SK-N-SH (cell line): Measurements from ENCODE around the gene CELF4. TPM values are rescaled to one million over a fixed set of nuclear protein-coding genes. Genes with fewer than 3 reads are reported as not detected.

Experiments
- CTCF ChIA-PET: fragments of 300-600, 350-600 bp; formaldehyde crosslinking; extraction: SDS; loops from one replicate; lab custom pipeline; 2021; lab: Yijun Ruan, JAX
- POLR2A ChIA-PET: fragments of 350-600 bp; sonication (Branson Sonifier 250); formaldehyde crosslinking; extraction: SDS; loops from one replicate; lab custom pipeline; 2020; ENCODE audit warnings: antibody characterized with exemption, inconsistent platforms; lab: Yijun Ruan, JAX
- DNase-seq: peaks from one replicate; pipeline ENCODE4 v3.0.0; 2012
- H2AFZ ChIP-seq: fragments of 200-600 bp; sonication (generic); 2 replicates; pipeline ENCODE4 v1.8.1; 2016; ENCODE audit warnings: antibody characterized with exemption, mild to moderate bottlenecking, low read depth
- H3F3A ChIP-seq: fragments of 200-600 bp; sonication (generic); replicated peaks from 2 replicates; pipeline ENCODE3; 2016; ENCODE audit warnings: antibody characterized with exemption, mild to moderate bottlenecking; ENCODE audit not compliant: insufficient read depth
- H3K27ac ChIP-seq, 2 experiments: fragments of 200-500 bp in 1 of 2; fragments of 200-600 bp in 1 of 2; sonication (Bioruptor generic) in 1 of 2; sonication (generic), shearing (Covaris generic) in 1 of 2; 2 replicates each; pipeline versions ENCODE4 v1.5.1 to v1.6.1; 2014 to 2016; ENCODE audit warnings: low read depth in 2 of 2, inconsistent platforms in 1 of 2, low read length in 1 of 2, mild to moderate bottlenecking in 1 of 2, mixed read lengths in 1 of 2
- H3K27me3 ChIP-seq: fragments of 200-600 bp; sonication (generic), shearing (Covaris generic); 2 replicates; pipeline ENCODE4 v1.6.1; 2016; ENCODE audit warnings: mixed run types; ENCODE audit not compliant: insufficient read depth
- H3K36me3 ChIP-seq, 2 experiments: fragments of 200-500 bp in 1 of 2; fragments of 200-600 bp in 1 of 2; sonication (Bioruptor generic) in 1 of 2; sonication (generic) in 1 of 2; replicated peaks in 1 of 2; 2 replicates each; pipeline versions ENCODE3 to v1.5.1; 2014 to 2016; ENCODE audit warnings: low read length in 1 of 2, mild to moderate bottlenecking in 1 of 2; ENCODE audit not compliant: insufficient read depth in 2 of 2, control insufficient read depth in 1 of 2
- H3K4me1 ChIP-seq, 2 experiments: fragments of 200-500 bp in 1 of 2; fragments of 200-600 bp in 1 of 2; sonication (Bioruptor generic) in 1 of 2; sonication (generic), shearing (Covaris generic) in 1 of 2; 2 replicates each; pipeline versions ENCODE4 v1.5.1 to v1.6.1; 2014 to 2016; ENCODE audit warnings: low read depth in 1 of 2, low read length in 1 of 2, mixed run types in 1 of 2; ENCODE audit not compliant: insufficient read depth in 2 of 2, control insufficient read depth in 1 of 2
- H3K4me2 ChIP-seq: fragments of 200-600 bp; sonication (generic), shearing (Covaris generic); 2 replicates; pipeline ENCODE4 v1.6.1; 2017; ENCODE audit warnings: mixed run types
- H3K4me3 ChIP-seq, 2 experiments: fragments of 200-500 bp in 1 of 2; fragments of 200-600 bp in 1 of 2; sonication (Bioruptor generic) in 1 of 2; sonication (generic), shearing (Covaris generic) in 1 of 2; 2 replicates each; pipeline versions ENCODE4 v1.5.1 to v1.8.1; 2014 to 2016; ENCODE audit warnings: low read depth in 2 of 2, inconsistent platforms in 1 of 2, low read length in 1 of 2, mild to moderate bottlenecking in 1 of 2, mixed read lengths in 1 of 2, moderate library complexity in 1 of 2
- H3K79me2 ChIP-seq: fragments of 200-600 bp; sonication (generic); 2 replicates; pipeline ENCODE4 v1.8.1; 2017; ENCODE audit warnings: mild to moderate bottlenecking; ENCODE audit not compliant: insufficient read depth
- H3K9ac ChIP-seq: fragments of 200-600 bp; sonication (generic); 2 replicates; pipeline ENCODE4 v1.6.1; 2017; ENCODE audit warnings: mixed run types
- H3K9me2 ChIP-seq: fragments of 200-600 bp; sonication (generic); 2 replicates; pipeline ENCODE4 v1.6.1; 2017; ENCODE audit warnings: mixed run types
- H3K9me3 ChIP-seq: fragments of 200-600 bp; sonication (generic); 2 replicates; pipeline ENCODE4 v1.6.1; 2017; ENCODE audit warnings: mixed run types, mild to moderate bottlenecking, moderate library complexity
- H4K20me1 ChIP-seq: fragments of 200-600 bp; sonication (generic); 2 replicates; pipeline ENCODE4 v1.6.1; 2017; ENCODE audit warnings: mild to moderate bottlenecking, mixed run types; ENCODE audit not compliant: insufficient read depth
- CHD2 ChIP-seq: fragments of 150-350 bp; IDR thresholded peaks from 2 replicates; pipeline ENCODE4 v1.6.1; 2018; ENCODE audit warnings: low read length; ENCODE audit not compliant: partially characterized antibody
- CTCF ChIP-seq: fragments of 200-600 bp; sonication (generic); IDR thresholded peaks from 2 replicates; pipeline ENCODE4 v1.6.1; 2017; ENCODE audit warnings: antibody characterized with exemption, mild to moderate bottlenecking, moderate library complexity
- ELF1 ChIP-seq: IDR thresholded peaks from 2 replicates; pipeline ENCODE4 v1.4.0; 2012
- EZH2phosphoT487 ChIP-seq: fragments of 200-600 bp; sonication (generic); IDR thresholded peaks from 2 replicates; pipeline ENCODE4 v1.6.1; 2017; ENCODE audit warnings: low read depth, mixed run types, mild to moderate bottlenecking, antibody characterized with exemption, moderate library complexity, borderline replicate concordance
- FOXJ3 ChIP-seq: sonication (generic); formaldehyde crosslinking; IDR thresholded peaks from 2 replicates; pipeline ENCODE4 v1.5.1; 2020; ENCODE audit warnings: mild to moderate bottlenecking, missing genetic modification reagents
- GABPA ChIP-seq: IDR thresholded peaks from 2 replicates; pipeline ENCODE4 v1.4.0; 2012; ENCODE audit warnings: low read depth, mild to moderate bottlenecking
- GATA2 ChIP-seq: sonication (generic); formaldehyde crosslinking; IDR thresholded peaks from 2 replicates; pipeline ENCODE4 v1.5.0; 2020; ENCODE audit warnings: mild to moderate bottlenecking, missing genetic modification reagents
- IRF3 ChIP-seq: fragments of 150-350 bp; IDR thresholded peaks from 2 replicates; pipeline ENCODE4 v1.6.1; 2016; ENCODE audit warnings: mild to moderate bottlenecking, low read depth, low read length
- MAX ChIP-seq: IDR thresholded peaks from 2 replicates; pipeline ENCODE4 v1.4.0; 2012; ENCODE audit warnings: low read depth
- MEF2A ChIP-seq: IDR thresholded peaks from 2 replicates; pipeline ENCODE4 v1.4.0; 2012; ENCODE audit warnings: low read depth, borderline replicate concordance
- MXI1 ChIP-seq: IDR thresholded peaks from 2 replicates; pipeline ENCODE4 v1.6.1; 2012; ENCODE audit warnings: mild to moderate bottlenecking, low read depth, low read length, improper control_type of control experiment
- NRF1 ChIP-seq: IDR thresholded peaks from 2 replicates; pipeline ENCODE4 v1.6.1; 2012; ENCODE audit warnings: low read depth, mild to moderate bottlenecking, low read length
- RCOR1 ChIP-seq: fragments of 150-350 bp; IDR thresholded peaks from 2 replicates; pipeline ENCODE4 v1.6.1; 2017; ENCODE audit warnings: antibody characterized with exemption, low read length
- RFX5 ChIP-seq: IDR thresholded peaks from 2 replicates; pipeline ENCODE4 v1.6.1; 2012; ENCODE audit warnings: mild to moderate bottlenecking, improper control_type of control experiment, low read length
- USF1 ChIP-seq: IDR thresholded peaks from 2 replicates; pipeline ENCODE4 v1.4.0; 2012; ENCODE audit warnings: low read depth, borderline replicate concordance
- USF2 ChIP-seq: fragments of 150-350 bp; IDR thresholded peaks from 2 replicates; pipeline ENCODE4 v1.6.1; 2017; ENCODE audit warnings: antibody characterized with exemption, low read length, low read depth, borderline replicate concordance
- YY1 ChIP-seq: IDR thresholded peaks from 2 replicates; pipeline ENCODE4 v1.4.0; 2012; ENCODE audit warnings: low read depth, mild to moderate bottlenecking
- ZBTB33 ChIP-seq: IDR thresholded peaks from 2 replicates; pipeline ENCODE4 v1.4.0; 2012; ENCODE audit warnings: low read depth, borderline replicate concordance
- WGBS: methylation state at CpG from one replicate; pipeline ENCODE4 v1.1.6; 2017; ENCODE audit warnings: low lambda C conversion rate; 5-methylcytosine and 5-hydroxymethylcytosine counted together
- polyA plus RNA-seq, 3 experiments: library from polyadenylated mRNA; depleted of rRNA; stranded (reverse); fragments of >200 nt; gene quantifications; 2 replicates each; pipeline ENCODE4 v1.2.3, GENCODE V29; 2012

The CELF4 gene
- polyA plus RNA-seq, 1 of the 3 experiments (the other 2 are of a cell fraction) = 0.26 TPM

GRCh38 chr18:37440206-37440605 lies 125.4 kb downstream of the CELF4 start:
- no peaks in the 10 kb centered on the region for H3K9me2 ChIP-seq
- 60% methylated on average over 2 of the region's 6 CpGs for WGBS
- TF ChIP-seq CHD2 (no peak), RCOR1 (no peak), GATA2 (no peak)
- TF ChIP-seq, all 33 proteins: peak for 0
- Histone ChIP-seq H3K4me1 (peaks cover 0 to 52% of the 10 kb centered on the region in 2 experiments; a peak in 1 of 4 replicates), H3K27me3 (no peaks in the 10 kb centered on the region), H2AFZ (no peak overlapping the region), H3K79me2 (no peaks in the 10 kb centered on the region), H3K9ac (no peak overlapping the region), H3K4me3 (no peak overlapping the region), H3K9me3 (no peaks in the 10 kb centered on the region), H3K27ac (peak overlapping the region in 1 of 2 experiments; percentile 80; a peak in 2 of 4 replicates), H3K4me2 (no peak overlapping the region), H3K36me3 (no peaks in the 10 kb centered on the region), H3F3A (no peaks in the 10 kb centered on the region), H4K20me1 (no peaks in the 10 kb centered on the region)
- no peak for DNase-seq
- ChIA-PET POLR2A (no interaction called here), CTCF (interaction anchor here (8.0 to 17.3 kb wide), 2 partner anchors 95 to 98 kb away, joined by 44 to 298 read pairs; no protein-coding TSS in a partner anchor)

GRCh38 chr18:37438417-37439180 lies 127.0 kb downstream of the CELF4 start:
- 63% methylated on average over 5 of the region's 7 CpGs for WGBS
- POLR2A ChIA-PET = no interaction called here
- Histone ChIP-seq H3K4me1 (peaks cover 0 to 44% of the 10 kb centered on the region in 2 experiments; a peak in 1 of 4 replicates), H3K4me2 (no peak overlapping the region), H2AFZ (no peak overlapping the region), H3K4me3 (no peak overlapping the region), H3K9ac (no peak overlapping the region), H3K9me2 (no peaks in the 10 kb centered on the region)
- DNase-seq = no peak
- no peak for TF ChIP-seq MXI1
- TF ChIP-seq FOXJ3 (CRISPR knock-in tag) = no peak
- TF ChIP-seq EZH2phosphoT487 = no peak
- TF ChIP-seq CTCF = no peak
- TF ChIP-seq ZBTB33 = no peak
- no peak for TF ChIP-seq IRF3
- TF ChIP-seq NRF1 = no peak
- TF ChIP-seq RFX5 = no peak
- TF ChIP-seq GABPA = no peak
- no peak for TF ChIP-seq ELF1
- TF ChIP-seq MAX = no peak
- no peak for TF ChIP-seq MEF2A
- TF ChIP-seq USF2 = no peak
- TF ChIP-seq USF1 = no peak
- no peak for TF ChIP-seq YY1
- TF ChIP-seq CHD2 = no peak
- TF ChIP-seq, all 33 proteins: peak for 0
- Histone ChIP-seq H3K27me3 (no peaks in the 10 kb centered on the region), H3K9me3 (no peaks in the 10 kb centered on the region), H3F3A (no peaks in the 10 kb centered on the region), H3K36me3 (no peaks in the 10 kb centered on the region), H4K20me1 (no peaks in the 10 kb centered on the region), H3K79me2 (no peaks in the 10 kb centered on the region), H3K27ac (no peak overlapping the region)
- CTCF ChIA-PET = interaction anchor here (1.0 to 17.3 kb wide), 3 partner anchors 96 to 104 kb away, joined by 3 to 298 read pairs (median 44); no protein-coding TSS in a partner anchor
